Suprapubic skin (tissue), 3 donors: ENCODE data around the gene UGT1A10.

Source experiments
- EP300 ChIP-seq: sonication (generic); formaldehyde crosslinking; IDR thresholded peaks from one replicate; pipeline ENCODE4 v1.6.1; 2017; ENCODE audit warnings: antibody characterized with exemption
- POLR2A ChIP-seq, 2 donors: fragments of 450-650 bp; IDR thresholded peaks; one replicate each; pipeline ENCODE4 v1.6.1; 2017; ENCODE audit warnings: antibody characterized with exemption in 2 of 2, mild to moderate bottlenecking in 2 of 2, moderate library complexity in 2 of 2
- TF ChIP-seq, protein P1 (sequence below), 2 donors: fragments of 200-600 bp in 1 of 2; fragments of 450-650 bp in 1 of 2; sonication (generic) in 1 of 2; IDR thresholded peaks; one replicate each; pipeline ENCODE4 v1.5.1; 2016 to 2019; ENCODE audit warnings: antibody characterized with exemption in 2 of 2, mild to moderate bottlenecking in 1 of 2, moderate library complexity in 1 of 2

DNA sequence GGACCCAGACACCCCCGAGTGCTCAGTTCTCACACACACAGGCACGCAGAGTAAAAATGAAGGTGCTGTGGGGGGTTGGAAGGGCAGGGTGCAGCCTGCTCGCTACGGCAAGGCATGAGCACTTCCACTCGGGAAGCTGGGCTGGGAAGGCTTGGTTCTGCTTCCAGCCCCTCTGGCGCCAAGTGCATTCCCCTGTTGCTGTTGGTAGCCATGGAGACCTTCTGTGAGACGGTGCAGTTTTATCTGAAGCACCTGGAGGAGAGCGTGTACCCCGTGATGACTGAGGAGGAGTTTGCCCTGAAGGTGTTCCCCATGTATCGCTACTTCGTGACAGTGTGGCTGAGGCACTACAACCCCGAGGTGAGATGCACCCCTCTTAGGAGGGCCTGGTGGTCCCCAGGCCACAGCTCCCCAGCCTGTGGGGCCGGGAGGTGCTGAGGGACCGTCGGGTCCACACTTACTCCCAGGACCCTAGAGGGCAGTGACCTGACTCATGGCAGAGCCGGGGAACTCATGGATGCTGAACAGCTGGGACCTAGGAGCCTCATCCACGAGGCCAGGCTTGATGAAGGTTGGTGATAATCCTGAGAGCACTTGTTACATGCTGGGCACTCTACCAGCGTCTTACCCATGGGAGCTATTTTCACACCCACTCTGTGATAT is 157.3 kb downstream of the UGT1A10 start:
- no peak for TF ChIP-seq POLR2A (IDR thresholded peaks at IDR 0.05)
- TF ChIP-seq, protein P1, sequence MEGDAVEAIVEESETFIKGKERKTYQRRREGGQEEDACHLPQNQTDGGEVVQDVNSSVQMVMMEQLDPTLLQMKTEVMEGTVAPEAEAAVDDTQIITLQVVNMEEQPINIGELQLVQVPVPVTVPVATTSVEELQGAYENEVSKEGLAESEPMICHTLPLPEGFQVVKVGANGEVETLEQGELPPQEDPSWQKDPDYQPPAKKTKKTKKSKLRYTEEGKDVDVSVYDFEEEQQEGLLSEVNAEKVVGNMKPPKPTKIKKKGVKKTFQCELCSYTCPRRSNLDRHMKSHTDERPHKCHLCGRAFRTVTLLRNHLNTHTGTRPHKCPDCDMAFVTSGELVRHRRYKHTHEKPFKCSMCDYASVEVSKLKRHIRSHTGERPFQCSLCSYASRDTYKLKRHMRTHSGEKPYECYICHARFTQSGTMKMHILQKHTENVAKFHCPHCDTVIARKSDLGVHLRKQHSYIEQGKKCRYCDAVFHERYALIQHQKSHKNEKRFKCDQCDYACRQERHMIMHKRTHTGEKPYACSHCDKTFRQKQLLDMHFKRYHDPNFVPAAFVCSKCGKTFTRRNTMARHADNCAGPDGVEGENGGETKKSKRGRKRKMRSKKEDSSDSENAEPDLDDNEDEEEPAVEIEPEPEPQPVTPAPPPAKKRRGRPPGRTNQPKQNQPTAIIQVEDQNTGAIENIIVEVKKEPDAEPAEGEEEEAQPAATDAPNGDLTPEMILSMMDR (IDR thresholded peaks at IDR 0.05): no peak
- no peak for TF ChIP-seq EP300
